ENCODE results near the gene RBM4B. TPM values are rescaled to one million over a fixed set of nuclear protein-coding genes. Genes with fewer than 3 reads are reported as not detected.

The RBM4B gene
- total RNA-seq, 1 donor: 19.2 TPM

GRCh38 chr11:66693356-66694055, 15.8 kb upstream of the RBM4B start:
- DNase-seq (ENCODE audit: insufficient read length, low spot score, missing footprints): peak; percentile 25
- Histone ChIP-seq H3K4me3 (ENCODE audit: insufficient read depth, low read length) (no peak overlapping the region), H3K27me3 (ENCODE audit: insufficient read depth, low read length) (no peaks in the 10 kb centered on the region), H2AFZ (ENCODE audit: low read length) (no peak overlapping the region), H3K27ac (ENCODE audit: low read depth, low read length) (no peak overlapping the region), H3K79me2 (ENCODE audit: insufficient read depth, low read length) (no peaks in the 10 kb centered on the region), H3K4me1 (ENCODE audit: insufficient read depth, low read length) (no peaks in the 10 kb centered on the region), H3K9me3 (ENCODE audit: low read depth, low read length) (no peaks in the 10 kb centered on the region), H3K36me3 (ENCODE audit: insufficient read depth, low read length) (no peaks in the 10 kb centered on the region), H3K4me2 (ENCODE audit: insufficient read depth, low read length) (no peak overlapping the region), H4K20me1 (ENCODE audit: insufficient read depth, low read length) (no peaks in the 10 kb centered on the region)
- no peak for TF ChIP-seq CTCF (IDR thresholded peaks at IDR 0.05; ENCODE audit: extremely low read depth, low read depth, low read length)

GRCh38 chr11:66692871-66693331, 15.2 kb upstream of the RBM4B start:
- no peaks in the 10 kb centered on the region for H3K4me1 ChIP-seq (ENCODE audit: insufficient read depth, low read length)
- no peaks in the 10 kb centered on the region for H3K9me3 ChIP-seq (ENCODE audit: low read depth, low read length)
- no peak overlapping the region for H3K4me3 ChIP-seq (ENCODE audit: insufficient read depth, low read length)
- no peaks in the 10 kb centered on the region for H4K20me1 ChIP-seq (ENCODE audit: insufficient read depth, low read length)
- H3K36me3 ChIP-seq (ENCODE audit: insufficient read depth, low read length): no peaks in the 10 kb centered on the region
- H3K27me3 ChIP-seq (ENCODE audit: insufficient read depth, low read length): peaks cover 3% of the 10 kb centered on the region
- no peak for TF ChIP-seq CTCF (IDR thresholded peaks at IDR 0.05; ENCODE audit: extremely low read depth, low read depth, low read length)
- DNase-seq (ENCODE audit: insufficient read length, low spot score, missing footprints): peak; percentile 75
- no peak overlapping the region for H3K4me2 ChIP-seq (ENCODE audit: insufficient read depth, low read length)
- H3K27ac ChIP-seq (ENCODE audit: low read depth, low read length): no peak overlapping the region
- H2AFZ ChIP-seq (ENCODE audit: low read length): no peak overlapping the region
- H3K79me2 ChIP-seq (ENCODE audit: insufficient read depth, low read length): no peaks in the 10 kb centered on the region

- peak; percentile 34 for DNase-seq (ENCODE audit: insufficient read length, low spot score, missing footprints)
- no peaks in the 10 kb centered on the region for H3K79me2 ChIP-seq (ENCODE audit: insufficient read depth, low read length)
Observed at GRCh38 chr11:66692446-66692845, 14.8 kb upstream of the RBM4B start.

More at GRCh38 chr11:66692446-66692845, 14.8 kb upstream of the RBM4B start:
- Histone ChIP-seq H3K27ac (ENCODE audit: low read depth, low read length) (no peak overlapping the region), H3K9me3 (ENCODE audit: low read depth, low read length) (no peaks in the 10 kb centered on the region), H3K4me1 (ENCODE audit: insufficient read depth, low read length) (no peaks in the 10 kb centered on the region), H3K27me3 (ENCODE audit: insufficient read depth, low read length) (peaks cover 5% of the 10 kb centered on the region), H3K4me3 (ENCODE audit: insufficient read depth, low read length) (no peak overlapping the region), H2AFZ (ENCODE audit: low read length) (no peak overlapping the region), H3K4me2 (ENCODE audit: insufficient read depth, low read length) (no peak overlapping the region), H4K20me1 (ENCODE audit: insufficient read depth, low read length) (no peaks in the 10 kb centered on the region), H3K36me3 (ENCODE audit: insufficient read depth, low read length) (no peaks in the 10 kb centered on the region)
- TF ChIP-seq CTCF (IDR thresholded peaks at IDR 0.05; ENCODE audit: extremely low read depth, low read depth, low read length): no peak

All from osteoblast (primary cell).